ENCODE measurements around the gene DCP1B.

DNA sequence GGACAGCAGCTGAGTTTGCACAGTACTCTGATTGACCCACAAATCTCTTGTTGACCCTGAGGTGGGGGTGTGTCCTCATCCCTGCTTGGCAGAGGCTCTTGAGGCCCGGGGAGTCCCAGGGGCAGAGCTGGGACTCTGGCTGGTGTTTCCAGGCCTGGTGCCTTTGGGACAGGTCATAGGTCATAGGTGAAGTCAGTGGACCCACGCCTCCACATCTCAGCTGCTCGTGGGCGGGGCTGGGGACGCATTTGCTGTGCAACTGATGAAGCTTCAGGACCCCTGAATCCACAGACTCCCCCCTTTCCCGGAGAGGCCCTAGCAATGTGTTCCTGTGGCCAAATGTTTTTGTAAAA is 85.4 kb downstream of the DCP1B start:
- TF ChIP-seq TAF1 (IDR thresholded peaks at IDR 0.05; ENCODE audit: borderline replicate concordance, insufficient read depth, low read length) (no peak), POLR2AphosphoS5 (IDR thresholded peaks at IDR 0.05; ENCODE audit: low read depth, low read length) (no peak), SIN3A (IDR thresholded peaks at IDR 0.05; ENCODE audit: borderline replicate concordance, insufficient read depth, low read length) (no peak)

Data from PFSK-1 (cell line).